ENCODE measurements around the gene GPA33.

DNA sequence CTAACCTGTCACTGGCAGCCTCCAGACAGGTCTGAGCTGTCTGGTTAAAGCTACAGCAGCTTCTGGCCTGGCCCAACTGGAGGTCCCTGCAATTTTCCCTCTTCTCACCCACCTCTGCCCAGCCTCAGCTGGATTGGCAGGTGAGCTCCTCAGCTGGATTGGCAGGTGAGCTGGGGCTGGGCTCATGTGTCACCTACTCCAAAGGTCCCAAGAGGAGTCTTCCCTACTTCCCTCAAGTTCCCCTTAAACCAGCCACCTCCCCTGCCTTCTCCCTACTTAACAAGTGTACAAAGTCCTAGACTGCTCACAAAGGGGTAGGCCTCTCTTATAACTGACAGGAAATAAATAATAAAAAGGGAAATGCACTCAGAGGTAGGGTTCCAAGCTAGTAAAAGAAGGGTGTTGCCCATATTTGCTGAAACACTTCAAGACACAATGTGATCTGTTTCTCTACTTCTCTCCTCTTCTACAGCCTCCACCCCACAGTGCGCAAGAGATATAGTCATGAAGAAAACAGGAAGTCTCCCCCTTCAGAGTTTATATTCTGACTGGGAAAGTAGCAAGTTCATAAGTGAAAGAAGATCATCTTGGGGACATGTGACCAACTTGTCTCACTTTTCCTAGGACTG, at the start of gene GPA33:
- TF ChIP-seq, protein P1, sequence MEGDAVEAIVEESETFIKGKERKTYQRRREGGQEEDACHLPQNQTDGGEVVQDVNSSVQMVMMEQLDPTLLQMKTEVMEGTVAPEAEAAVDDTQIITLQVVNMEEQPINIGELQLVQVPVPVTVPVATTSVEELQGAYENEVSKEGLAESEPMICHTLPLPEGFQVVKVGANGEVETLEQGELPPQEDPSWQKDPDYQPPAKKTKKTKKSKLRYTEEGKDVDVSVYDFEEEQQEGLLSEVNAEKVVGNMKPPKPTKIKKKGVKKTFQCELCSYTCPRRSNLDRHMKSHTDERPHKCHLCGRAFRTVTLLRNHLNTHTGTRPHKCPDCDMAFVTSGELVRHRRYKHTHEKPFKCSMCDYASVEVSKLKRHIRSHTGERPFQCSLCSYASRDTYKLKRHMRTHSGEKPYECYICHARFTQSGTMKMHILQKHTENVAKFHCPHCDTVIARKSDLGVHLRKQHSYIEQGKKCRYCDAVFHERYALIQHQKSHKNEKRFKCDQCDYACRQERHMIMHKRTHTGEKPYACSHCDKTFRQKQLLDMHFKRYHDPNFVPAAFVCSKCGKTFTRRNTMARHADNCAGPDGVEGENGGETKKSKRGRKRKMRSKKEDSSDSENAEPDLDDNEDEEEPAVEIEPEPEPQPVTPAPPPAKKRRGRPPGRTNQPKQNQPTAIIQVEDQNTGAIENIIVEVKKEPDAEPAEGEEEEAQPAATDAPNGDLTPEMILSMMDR (IDR thresholded peaks at IDR 0.05): no peak
- peak in 1 of 2 donors; percentile 27 for TF ChIP-seq EP300 (IDR thresholded peaks at IDR 0.05)
- TF ChIP-seq POLR2A (IDR thresholded peaks at IDR 0.05): no peak
